NOMO-1 (cell line): Measurements from ENCODE around the gene PDLIM5.
"Not testable (repeated sequence)": the region's sequence is repeated elsewhere in the genome, so short reads cannot be mapped to it uniquely, and the experiment has no call there.

ENCODE experiments used
- DNase-seq, 2 experiments: peaks; one replicate each; lab custom pipeline; 2025; ENCODE audit not compliant: unreplicated experiment in 2 of 2; lab: John Stamatoyannopoulos, UW

The PDLIM5 gene

DNA sequence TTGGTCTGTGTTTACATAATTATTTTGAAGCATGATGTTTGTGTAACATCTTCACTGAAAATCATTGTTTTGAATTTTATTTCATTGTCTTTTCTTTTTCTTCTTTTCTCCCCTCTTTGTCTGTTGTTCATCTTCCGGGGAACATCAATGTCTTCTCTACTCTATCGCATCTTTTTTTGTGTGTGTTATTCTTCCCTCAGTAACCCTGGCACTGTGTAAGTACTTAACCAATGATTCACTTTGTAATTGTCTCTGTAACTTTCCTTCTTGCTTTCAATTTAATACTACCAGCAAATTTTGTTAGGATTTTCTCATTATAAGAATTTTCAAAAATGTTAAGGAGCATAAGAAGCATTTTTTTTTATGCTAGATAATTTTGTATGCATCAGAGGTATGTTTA lies 130.8 kb downstream of the PDLIM5 start:
- DNase-seq: no peak

- DNase-seq: no peak
Measured at GRCh38 chr4:94583914-94584641, 132.3 kb downstream of the PDLIM5 start.

DNA sequence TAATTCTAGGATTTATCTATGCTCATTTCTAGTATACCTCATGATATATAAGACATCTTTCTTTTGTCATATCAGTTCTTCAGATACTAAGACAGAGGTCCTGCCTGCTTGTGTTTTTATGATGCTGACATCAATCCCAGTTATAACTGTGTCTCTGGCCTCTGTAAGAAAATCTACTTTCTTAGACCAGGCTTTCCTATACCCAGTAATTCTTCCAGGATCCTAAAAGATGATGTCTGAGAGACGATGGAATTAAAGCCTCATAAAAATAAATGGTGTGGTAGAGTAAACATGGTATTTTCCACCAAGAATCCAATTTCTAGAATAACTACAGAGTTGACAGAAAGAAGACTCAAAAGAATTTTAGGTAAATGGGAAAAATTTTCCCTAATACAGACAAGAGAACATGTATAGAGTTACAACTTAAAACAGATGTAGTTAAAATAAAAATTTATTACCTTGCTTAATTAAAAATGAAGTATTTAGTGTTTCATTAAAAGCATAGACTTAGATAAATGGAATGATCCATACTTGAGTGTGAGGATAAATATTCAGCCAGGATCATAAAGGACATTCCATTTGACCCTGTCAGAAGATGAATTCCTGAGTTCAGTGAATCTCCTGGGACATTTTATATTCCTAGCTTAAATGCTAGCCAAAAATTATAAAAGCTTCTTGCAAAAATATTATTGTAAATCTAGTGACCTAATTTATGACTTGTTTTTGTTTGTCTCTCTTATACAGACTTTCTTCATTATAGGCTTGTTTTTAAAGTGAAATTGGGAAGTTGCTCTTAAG lies 137.4 kb downstream of the PDLIM5 start:
- DNase-seq: no peak

- DNase-seq: no peak
Measured at GRCh38 chr4:94590493-94590892, 138.8 kb downstream of the PDLIM5 start.

DNA sequence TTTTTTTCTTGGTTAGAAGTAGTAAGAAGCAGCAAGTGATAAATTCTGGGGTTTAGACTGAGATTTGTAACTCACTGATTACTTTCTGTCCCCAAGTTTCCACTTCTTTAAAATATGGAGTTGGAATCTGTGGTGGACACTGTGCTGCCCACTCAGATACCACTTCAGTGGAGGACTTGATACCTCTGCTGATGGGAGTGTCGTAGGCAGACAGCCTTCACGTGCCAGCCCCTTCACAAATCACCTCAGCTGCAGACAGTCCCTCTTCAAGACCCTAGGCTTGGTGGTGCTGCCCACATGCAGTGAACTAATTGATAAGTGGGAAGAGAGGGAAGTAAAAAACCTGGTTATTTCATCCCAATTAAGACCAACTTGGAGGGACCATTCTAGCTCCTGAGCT lies 139.5 kb downstream of the PDLIM5 start:
- no peak for DNase-seq

GRCh38 chr4:94595013-94595412 lies 143.3 kb downstream of the PDLIM5 start:
- DNase-seq: no peak

GRCh38 chr4:94595880-94596483 lies 144.2 kb downstream of the PDLIM5 start:
- DNase-seq: peak; percentile 6 to 31

DNA sequence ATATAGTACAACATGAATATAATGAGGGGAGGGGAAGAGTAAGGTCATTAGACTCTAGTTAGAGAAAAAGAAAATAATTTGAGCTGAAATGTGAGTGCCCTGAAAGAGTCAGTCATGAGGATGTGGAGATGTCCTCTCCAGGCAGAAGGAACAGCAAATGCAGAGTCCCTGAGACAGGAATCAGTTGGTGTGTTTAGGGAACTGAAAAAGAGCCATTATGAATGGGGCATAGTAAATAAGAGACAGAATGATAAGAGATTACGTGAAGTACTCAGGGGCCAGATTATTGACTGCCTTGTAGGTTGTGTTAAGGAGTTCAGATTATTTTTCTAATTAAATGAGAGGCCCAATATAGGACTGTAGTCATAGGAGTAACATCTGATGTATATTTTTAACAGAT lies 147.0 kb downstream of the PDLIM5 start:
- DNase-seq: peak in 1 of 2 experiments; percentile 1

DNA sequence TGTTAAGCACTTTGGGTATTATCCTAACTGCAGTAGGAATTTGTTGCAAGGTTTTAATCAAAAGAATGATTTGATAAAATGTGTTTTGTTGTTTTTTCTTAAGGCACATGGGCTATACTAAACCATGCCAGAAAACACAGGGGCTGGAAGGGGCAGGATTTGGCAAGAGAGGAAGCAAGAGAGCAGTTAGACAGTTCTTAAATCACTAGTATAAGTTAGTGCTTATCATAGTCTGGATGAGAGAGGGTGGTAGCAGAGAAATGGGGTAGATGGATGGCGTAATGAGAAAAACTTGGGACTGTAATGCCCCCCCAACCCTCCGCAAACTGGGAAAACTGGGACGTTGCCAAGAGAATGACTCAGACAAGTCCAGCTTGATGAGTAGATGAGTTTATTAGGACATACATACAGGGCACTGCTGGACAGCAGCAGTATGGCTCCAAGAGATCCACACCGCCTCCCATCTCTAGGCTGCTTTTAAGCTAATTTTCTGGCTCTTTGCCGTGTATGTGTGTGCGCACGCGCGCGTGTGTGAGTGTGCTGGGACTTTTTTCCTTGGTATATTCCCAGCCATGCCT lies 151.5 kb downstream of the PDLIM5 start:
- no peak for DNase-seq

- DNase-seq: no peak
Measured at GRCh38 chr4:94605241-94605805, 153.6 kb downstream of the PDLIM5 start.

- no peak for DNase-seq
Measured at GRCh38 chr4:94610145-94610544, 158.4 kb downstream of the PDLIM5 start.

DNA sequence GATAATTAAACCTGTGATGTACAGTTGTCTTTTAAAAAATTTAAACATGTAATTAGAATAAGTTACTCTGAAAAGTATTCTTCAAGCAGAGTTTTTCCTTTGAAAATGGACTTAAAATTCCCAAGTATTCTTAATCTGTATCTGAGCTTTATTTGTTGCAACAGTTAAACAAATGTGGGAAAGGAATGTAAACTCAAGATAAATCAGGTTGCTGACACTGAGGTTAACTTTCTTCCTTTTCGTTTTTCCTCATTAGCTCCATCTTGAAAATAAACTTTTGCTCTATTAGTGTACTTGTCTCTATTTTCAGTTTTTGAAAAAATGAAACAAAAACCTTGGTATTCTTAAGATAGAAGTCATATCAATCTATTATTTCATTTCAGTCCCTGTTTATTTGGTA lies 161.5 kb downstream of the PDLIM5 start:
- no peak for DNase-seq

DNA sequence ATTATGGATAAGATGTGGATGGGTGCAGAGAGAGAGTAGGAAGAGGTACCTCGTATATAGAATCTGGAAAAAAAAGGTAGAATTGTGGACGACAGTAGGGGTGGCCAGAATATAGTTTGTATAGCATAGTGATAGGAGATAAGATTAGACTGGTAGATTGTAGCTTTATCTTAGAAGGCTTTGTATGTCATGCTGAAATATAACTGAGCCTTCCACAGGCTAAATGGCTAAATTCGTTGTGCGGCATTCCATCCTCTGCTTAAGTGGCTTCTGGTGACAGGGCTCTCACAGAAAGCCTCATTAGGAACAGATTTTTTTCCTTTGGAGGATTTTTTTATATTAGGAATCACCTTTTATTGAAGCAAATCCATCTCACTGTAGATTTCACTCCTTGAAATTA lies 163.7 kb downstream of the PDLIM5 start:
- no peak for DNase-seq

DNA sequence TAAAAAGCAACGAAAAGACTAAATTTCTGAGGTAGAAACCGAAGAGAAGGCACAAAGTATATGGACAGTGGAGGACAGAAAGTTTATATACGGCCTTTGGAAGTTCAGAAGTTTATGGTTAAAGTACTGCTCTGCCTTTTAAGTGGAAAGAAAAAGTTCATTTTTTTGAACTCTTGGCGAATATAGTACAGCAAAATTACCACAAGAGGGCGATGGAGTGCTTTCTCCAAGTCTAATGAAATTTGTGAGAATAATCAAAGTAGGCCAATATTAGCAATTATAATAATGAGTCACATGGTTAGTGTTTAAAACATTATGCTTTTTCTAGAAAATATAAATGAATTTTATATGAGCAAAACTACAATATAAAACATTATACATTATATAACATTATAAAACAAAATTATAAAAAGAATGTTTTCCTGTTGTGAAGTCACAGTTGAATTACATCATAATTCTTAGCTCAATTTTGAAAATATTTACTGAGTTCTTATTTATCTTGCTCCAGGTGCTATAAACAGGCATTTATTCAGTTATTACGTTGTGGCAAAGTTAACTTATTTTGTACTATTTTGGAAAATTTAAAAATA lies 169.8 kb downstream of the PDLIM5 start:
- peak in 1 of 2 experiments; percentile 29 for DNase-seq

GRCh38 chr4:94623126-94623911 lies 171.6 kb downstream of the PDLIM5 start:
- DNase-seq: no peak

DNA sequence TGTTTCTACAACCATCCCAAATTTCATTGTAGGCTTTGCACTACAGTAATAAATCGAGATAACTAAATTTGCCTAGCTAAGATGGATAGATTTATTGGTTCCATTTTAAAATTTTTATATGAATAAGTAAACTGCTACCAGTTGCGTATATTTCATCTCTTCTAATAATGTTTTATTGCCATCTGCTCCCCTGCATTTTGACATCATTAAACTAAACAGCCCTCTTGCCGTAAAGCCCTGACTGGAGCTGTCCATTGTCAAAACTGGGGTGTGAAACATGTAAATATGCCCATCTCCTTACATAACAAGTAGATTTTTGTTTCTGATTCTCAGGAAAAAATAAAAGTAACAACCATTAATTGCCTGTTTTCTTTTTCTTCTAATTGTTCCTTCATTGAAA lies 175.2 kb downstream of the PDLIM5 start:
- no peak for DNase-seq

DNA sequence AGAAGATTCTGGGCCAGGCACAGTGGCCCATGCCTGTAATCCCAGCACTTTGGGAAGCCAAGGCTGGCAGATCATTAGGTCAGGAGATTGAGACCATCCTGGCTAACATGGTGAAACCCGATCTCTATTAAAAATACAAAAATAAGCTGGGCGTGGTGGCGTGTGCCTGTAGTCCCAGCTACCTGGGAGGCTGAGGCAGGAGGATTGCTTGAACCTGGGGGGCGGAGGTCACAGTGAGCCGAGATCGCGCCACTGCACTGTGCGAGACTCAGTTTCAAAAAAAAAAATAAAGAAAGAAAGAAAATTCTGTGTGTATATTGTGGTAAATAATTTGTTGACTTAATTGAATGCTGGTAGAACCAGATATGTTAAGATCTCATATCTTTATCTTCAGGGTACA lies 177.3 kb downstream of the PDLIM5 start:
- DNase-seq: not testable (repeated sequence)

GRCh38 chr4:94629837-94630236 lies 178.1 kb downstream of the PDLIM5 start:
- no peak for DNase-seq

DNA sequence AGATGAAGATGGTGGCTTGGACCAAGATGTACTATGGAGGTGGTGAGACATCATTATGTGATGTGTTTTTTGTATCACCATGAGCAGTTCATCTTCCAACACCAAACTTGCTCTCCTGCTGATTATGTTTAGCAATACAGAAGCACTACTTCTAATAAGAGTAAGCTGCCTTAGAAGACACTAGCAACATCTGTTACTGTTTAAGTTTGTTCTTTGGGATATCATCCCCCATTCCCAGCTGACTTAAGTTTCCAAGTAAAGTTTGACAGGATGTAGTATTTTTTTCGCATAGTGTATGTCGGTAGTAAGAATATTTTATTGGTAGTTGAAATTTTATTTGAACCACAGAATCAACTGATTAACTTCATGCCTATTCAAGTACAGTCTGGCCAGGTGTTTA lies 182.5 kb downstream of the PDLIM5 start:
- no peak for DNase-seq

DNA sequence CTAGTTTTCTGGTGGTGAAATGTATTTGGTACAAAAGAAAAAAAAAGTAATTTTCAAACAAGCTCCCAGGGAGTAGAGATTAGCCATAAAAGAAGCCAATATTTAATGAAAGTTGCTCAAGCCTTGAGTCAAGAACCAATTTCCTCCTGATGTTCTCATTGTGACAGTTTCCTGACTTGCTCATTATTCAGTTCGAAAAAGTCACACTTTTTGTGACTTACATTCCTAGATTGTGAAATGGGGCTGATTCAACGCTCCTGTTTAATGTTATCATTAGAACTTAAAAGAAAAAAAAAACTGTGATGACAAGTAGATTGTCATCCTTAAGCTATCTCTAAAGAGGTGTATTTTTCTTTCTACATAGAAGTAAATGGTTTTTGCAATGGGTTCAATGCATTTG lies 183.4 kb downstream of the PDLIM5 start:
- DNase-seq: peak in 1 of 2 experiments; percentile 5
